Activated CD4-positive, alpha-beta T cell treated with anti-CD3 and anti-CD28 coated beads for 1 hour (primary cell): Measurements from ENCODE around the gene TOR1AIP2.

ENCODE experiments used
- DNase-seq: peaks from one replicate; pipeline ENCODE4 v3.0.0-alpha.2; 2020

Gene TOR1AIP2

GRCh38 chr1:179877586-179878265, at the start of gene TOR1AIP2:
TSS of gene TOR1AIP2 (minus strand) at chr1:179877803. CDS start at chr1:179852665, 25,138 bp downstream.
- DNase-seq: peak; percentile 81

- no peak for DNase-seq
Measured at GRCh38 chr1:179926850-179927205, 49.2 kb upstream of the TOR1AIP2 start.

- DNase-seq: no peak
Measured at GRCh38 chr1:179925922-179926849, 48.6 kb upstream of the TOR1AIP2 start.

- DNase-seq: no peak
Measured at GRCh38 chr1:179925302-179925701, 47.7 kb upstream of the TOR1AIP2 start.

GRCh38 chr1:179924268-179924667, 46.7 kb upstream of the TOR1AIP2 start:
- DNase-seq: no peak

- no peak for DNase-seq
Measured at GRCh38 chr1:179923029-179923428, 45.4 kb upstream of the TOR1AIP2 start.

- no peak for DNase-seq
Measured at GRCh38 chr1:179921981-179922872, 44.6 kb upstream of the TOR1AIP2 start.

- no peak for DNase-seq
Measured at GRCh38 chr1:179921472-179921871, 43.9 kb upstream of the TOR1AIP2 start.

GRCh38 chr1:179917601-179918429, 40.2 kb upstream of the TOR1AIP2 start:
- no peak for DNase-seq

GRCh38 chr1:179911812-179912211, 34.2 kb upstream of the TOR1AIP2 start:
- no peak for DNase-seq

- DNase-seq: no peak
Measured at GRCh38 chr1:179910934-179911333, 33.3 kb upstream of the TOR1AIP2 start.

- DNase-seq: no peak
Measured at GRCh38 chr1:179889589-179889988, 12.0 kb upstream of the TOR1AIP2 start.

GRCh38 chr1:179888071-179888470, 10.5 kb upstream of the TOR1AIP2 start:
- DNase-seq: no peak

GRCh38 chr1:179883745-179884138, 6.1 kb upstream of the TOR1AIP2 start:
- DNase-seq: peak; percentile 37

- no peak for DNase-seq
Measured at GRCh38 chr1:179883040-179883744, 5.6 kb upstream of the TOR1AIP2 start.

GRCh38 chr1:179882253-179883039, 4.8 kb upstream of the TOR1AIP2 start, which contains the start of gene TOR1AIP1:
TSS of gene TOR1AIP1 (plus strand) at chr1:179882285. CDS start at chr1:179882503, 218 bp downstream.
- DNase-seq: peak; percentile 96

GRCh38 chr1:179881642-179882252, 4.1 kb upstream of the TOR1AIP2 start:
- no peak for DNase-seq

- DNase-seq: no peak
Measured at GRCh38 chr1:179879797-179880196, 2.2 kb upstream of the TOR1AIP2 start.

- no peak for DNase-seq
Measured at GRCh38 chr1:179876300-179876715, 1.3 kb downstream of the TOR1AIP2 start.
